MM.1S (cell line): ENCODE results near the gene SPRED3.

Source experiments
- DNase-seq: peaks from one replicate; pipeline ENCODE4 v3.0.0-alpha.2; 2015
- H2AFZ ChIP-seq: fragments of 300-600 bp; sonication (generic); 2 replicates; pipeline ENCODE4 v1.6.0; 2016; ENCODE audit warnings: antibody characterized with exemption, low read length
- H3F3A ChIP-seq: fragments of 300-600 bp; sonication (generic); 2 replicates; pipeline ENCODE4 v1.6.1; 2016; ENCODE audit warnings: mild to moderate bottlenecking, antibody characterized with exemption, low read length, moderate library complexity, mixed read lengths; ENCODE audit not compliant: insufficient read depth
- H3K27ac ChIP-seq: fragments of 300-600 bp; sonication (generic); 2 replicates; pipeline ENCODE4 v1.5.1; 2016; ENCODE audit warnings: mild to moderate bottlenecking, low read length
- H3K27me3 ChIP-seq: fragments of 300-600 bp; sonication (generic); replicated peaks from 2 replicates; pipeline ENCODE4 v1.6.0; 2016; ENCODE audit warnings: low read length; ENCODE audit not compliant: insufficient read depth
- H3K36me3 ChIP-seq: fragments of 300-600 bp; sonication (generic); replicated peaks from 2 replicates; pipeline ENCODE4 v1.6.1; 2016; ENCODE audit warnings: mild to moderate bottlenecking, low read length, mixed read lengths; ENCODE audit not compliant: insufficient read depth
- H3K4me1 ChIP-seq: fragments of 300-600 bp; sonication (generic); 2 replicates; pipeline ENCODE4 v1.6.1; 2016; ENCODE audit warnings: low read length, mixed read lengths
- H3K4me2 ChIP-seq: fragments of 300-600 bp; sonication (generic); 2 replicates; pipeline ENCODE4 v1.6.0; 2016; ENCODE audit warnings: low read depth, low read length
- H3K4me3 ChIP-seq: fragments of 300-600 bp; sonication (generic); 2 replicates; pipeline ENCODE4 v1.5.1; 2016; ENCODE audit warnings: low read length, mixed read lengths
- H3K79me2 ChIP-seq: fragments of 300-600 bp; sonication (generic); 2 replicates; pipeline ENCODE4 v1.6.1; 2016; ENCODE audit warnings: mixed run types, low read length, mixed read lengths
- H3K9ac ChIP-seq: fragments of 300-600 bp; sonication (generic); 2 replicates; pipeline ENCODE4 v1.6.1; 2016; ENCODE audit warnings: low read length, mixed read lengths
- H3K9me2 ChIP-seq: fragments of 300-600 bp; sonication (generic); replicated peaks from 2 replicates; pipeline ENCODE4 v1.6.1; 2016; ENCODE audit warnings: mild to moderate bottlenecking, low read length, mixed read lengths; ENCODE audit not compliant: insufficient read depth
- H3K9me3 ChIP-seq: fragments of 300-600 bp; sonication (generic); replicated peaks from 2 replicates; pipeline ENCODE4 v1.6.1; 2016; ENCODE audit warnings: mild to moderate bottlenecking, low read length, mixed read lengths; ENCODE audit not compliant: insufficient read depth
- H4K20me1 ChIP-seq: fragments of 300-600 bp; sonication (generic); 2 replicates; pipeline ENCODE4 v1.6.1; 2016; ENCODE audit warnings: mild to moderate bottlenecking, low read length, moderate library complexity, mixed read lengths; ENCODE audit not compliant: insufficient read depth
- EZH2 ChIP-seq: fragments of 300-600 bp; sonication (generic); optimal IDR thresholded peaks from 2 replicates; pipeline ENCODE3; 2017; ENCODE audit warnings: low read depth, mild to moderate bottlenecking, antibody characterized with exemption, low read length, mixed read lengths
- EZH2phosphoT487 ChIP-seq: fragments of 300-600 bp; sonication (generic); IDR thresholded peaks from 2 replicates; pipeline ENCODE4 v1.6.1; 2018; ENCODE audit warnings: antibody characterized with exemption, low read length
- TF ChIP-seq, protein P1 (sequence below): fragments of 300-600 bp; sonication (generic); IDR thresholded peaks from 2 replicates; pipeline ENCODE4 v1.5.1; 2016; ENCODE audit warnings: antibody characterized with exemption, low read length, mixed read lengths

The SPRED3 gene

DNA sequence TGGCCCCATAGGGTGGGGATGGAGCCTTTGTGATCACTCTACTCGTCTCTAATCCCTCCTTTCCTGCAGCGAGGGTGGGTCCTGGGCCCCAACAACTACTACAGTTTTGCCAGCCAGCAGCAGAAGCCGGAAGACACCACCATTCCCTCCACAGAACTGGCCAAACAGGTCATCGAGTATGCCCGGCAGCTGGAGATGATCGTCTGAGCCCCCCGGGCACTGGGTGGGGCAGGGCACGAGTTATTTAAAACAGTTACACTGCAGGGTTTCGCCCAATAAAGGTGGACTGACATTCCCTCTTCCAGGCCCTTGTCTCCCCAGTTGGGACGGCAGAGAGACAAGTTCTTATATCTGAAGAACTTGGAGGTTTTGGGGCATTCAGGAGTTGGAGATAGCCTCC, 5.3 kb upstream of the SPRED3 start:
- Histone ChIP-seq H3K4me3 (no peak overlapping the region), H3K27ac (no peak overlapping the region), H3K9me3 (no peaks in the 10 kb centered on the region), H4K20me1 (no peaks in the 10 kb centered on the region), H3K79me2 (peaks cover 6% of the 10 kb centered on the region), H3K36me3 (peaks cover 4% of the 10 kb centered on the region; the same call in 1 of the 2 replicates), H3K4me2 (no peak overlapping the region), H2AFZ (no peak overlapping the region), H3K4me1 (0 out of 2 replicates have a peak, but pooled peaks cover under 1% of the 10 kb centered on the region), H3F3A (no peaks in the 10 kb centered on the region; the same call in 1 of the 2 replicates), H3K9ac (no peak overlapping the region), H3K27me3 (0 out of 2 replicates have a peak, but pooled peaks cover 1% of the 10 kb centered on the region), H3K9me2 (no peaks in the 10 kb centered on the region)
- DNase-seq, result no peak
- TF ChIP-seq EZH2 (no peak), EZH2phosphoT487 (no peak)
- TF ChIP-seq, protein P1, sequence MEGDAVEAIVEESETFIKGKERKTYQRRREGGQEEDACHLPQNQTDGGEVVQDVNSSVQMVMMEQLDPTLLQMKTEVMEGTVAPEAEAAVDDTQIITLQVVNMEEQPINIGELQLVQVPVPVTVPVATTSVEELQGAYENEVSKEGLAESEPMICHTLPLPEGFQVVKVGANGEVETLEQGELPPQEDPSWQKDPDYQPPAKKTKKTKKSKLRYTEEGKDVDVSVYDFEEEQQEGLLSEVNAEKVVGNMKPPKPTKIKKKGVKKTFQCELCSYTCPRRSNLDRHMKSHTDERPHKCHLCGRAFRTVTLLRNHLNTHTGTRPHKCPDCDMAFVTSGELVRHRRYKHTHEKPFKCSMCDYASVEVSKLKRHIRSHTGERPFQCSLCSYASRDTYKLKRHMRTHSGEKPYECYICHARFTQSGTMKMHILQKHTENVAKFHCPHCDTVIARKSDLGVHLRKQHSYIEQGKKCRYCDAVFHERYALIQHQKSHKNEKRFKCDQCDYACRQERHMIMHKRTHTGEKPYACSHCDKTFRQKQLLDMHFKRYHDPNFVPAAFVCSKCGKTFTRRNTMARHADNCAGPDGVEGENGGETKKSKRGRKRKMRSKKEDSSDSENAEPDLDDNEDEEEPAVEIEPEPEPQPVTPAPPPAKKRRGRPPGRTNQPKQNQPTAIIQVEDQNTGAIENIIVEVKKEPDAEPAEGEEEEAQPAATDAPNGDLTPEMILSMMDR, result no peak

DNA sequence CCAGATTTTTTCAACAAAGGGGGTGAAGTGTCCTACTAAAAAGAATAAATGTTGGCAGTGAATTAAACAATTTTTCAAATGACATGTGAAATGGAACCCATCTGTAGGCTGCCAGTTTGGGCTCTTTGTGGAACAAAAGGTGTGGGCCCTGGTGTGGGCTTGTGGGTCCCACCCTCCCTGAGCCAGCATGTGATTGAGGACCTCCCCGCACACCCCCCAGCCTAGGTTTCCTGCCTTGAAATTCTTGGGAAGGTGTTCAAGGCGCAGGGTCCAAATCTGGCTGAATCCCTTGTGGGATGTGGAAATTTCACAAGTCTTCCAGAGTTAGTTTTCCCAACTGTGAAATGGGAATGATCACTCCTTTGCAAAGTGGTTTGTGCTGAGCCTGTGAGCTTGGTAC, 4.8 kb upstream of the SPRED3 start:
- Histone ChIP-seq H3K4me2 (no peak overlapping the region), H3K9me2 (no peaks in the 10 kb centered on the region), H3K36me3 (peaks cover 4% of the 10 kb centered on the region; the same call in 1 of the 2 replicates), H3F3A (no peaks in the 10 kb centered on the region; the same call in 1 of the 2 replicates), H4K20me1 (no peaks in the 10 kb centered on the region), H3K79me2 (peaks cover 6% of the 10 kb centered on the region), H3K4me3 (no peak overlapping the region), H3K27ac (no peak overlapping the region), H3K9me3 (no peaks in the 10 kb centered on the region), H2AFZ (no peak overlapping the region), H3K27me3 (peaks cover 5% of the 10 kb centered on the region; the same call in 1 of the 2 replicates), H3K4me1 (0 out of 2 replicates have a peak, but pooled peaks cover 2% of the 10 kb centered on the region), H3K9ac (no peak overlapping the region)
- DNase-seq, result no peak
- TF ChIP-seq, protein P1, result no peak
- TF ChIP-seq EZH2 (no peak), EZH2phosphoT487 (no peak)

DNA sequence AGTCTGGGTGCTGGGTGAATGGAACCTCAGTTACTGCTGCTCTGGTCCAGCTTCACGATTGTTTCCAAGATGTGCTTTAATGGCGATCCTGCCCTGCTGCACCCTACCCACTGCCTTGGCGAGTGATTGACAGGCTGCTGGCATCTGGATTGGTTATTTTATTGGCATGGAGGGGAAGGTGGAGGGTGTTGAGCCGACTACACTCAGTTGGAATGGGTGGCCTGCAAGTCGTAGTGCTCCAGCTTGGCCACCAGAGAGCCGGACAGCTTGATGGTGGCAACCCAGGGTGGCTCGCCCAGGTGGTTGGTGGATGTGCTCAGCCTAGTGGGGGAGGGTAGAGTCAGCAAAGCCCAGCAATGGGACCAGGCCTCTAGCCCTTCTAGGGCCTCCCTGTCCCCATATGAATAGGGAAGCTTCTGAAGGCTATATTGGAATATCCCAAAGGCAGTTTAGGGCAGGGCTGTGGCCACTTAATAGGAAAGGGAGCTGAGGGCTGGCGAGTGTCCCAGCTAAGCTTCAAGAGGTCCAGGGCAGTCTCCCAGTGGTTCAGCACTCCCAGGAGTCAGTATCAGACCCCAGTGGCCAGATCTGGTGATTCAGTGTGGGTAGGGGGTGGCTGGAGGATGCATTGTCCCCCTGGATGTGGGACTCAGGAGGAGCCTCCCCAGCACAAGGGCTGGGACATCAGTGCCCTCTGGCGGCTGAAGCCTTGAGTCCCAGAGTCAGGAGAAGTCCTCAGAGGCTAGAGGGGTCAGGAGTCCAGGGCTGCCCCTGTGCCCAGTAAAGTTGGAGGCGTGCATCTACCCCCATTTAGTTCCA, 4.1 kb upstream of the SPRED3 start:
- TF ChIP-seq EZH2phosphoT487, result no peak
- TF ChIP-seq, protein P1, result no peak
- TF ChIP-seq EZH2, result no peak
- no peaks in the 10 kb centered on the region; the same call in 1 of the 2 replicates for H3F3A ChIP-seq
- H3K9me2 ChIP-seq, result no peaks in the 10 kb centered on the region
- no peak overlapping the region for H3K4me3 ChIP-seq
- no peaks in the 10 kb centered on the region for H3K9me3 ChIP-seq
- no peak overlapping the region for H3K27ac ChIP-seq
- H3K9ac ChIP-seq, result no peak overlapping the region
- H3K79me2 ChIP-seq, result peaks cover 1% of the 10 kb centered on the region
- H3K27me3 ChIP-seq, result peaks cover 12% of the 10 kb centered on the region
- DNase-seq, result no peak
- no peak overlapping the region for H3K4me2 ChIP-seq
- peaks cover 4% of the 10 kb centered on the region; the same call in 1 of the 2 replicates for H3K36me3 ChIP-seq
- 0 out of 2 replicates have a peak, but pooled peaks cover 2% of the 10 kb centered on the region for H3K4me1 ChIP-seq
- no peaks in the 10 kb centered on the region for H4K20me1 ChIP-seq
- no peak overlapping the region for H2AFZ ChIP-seq
